KMS-11 (cell line): ENCODE measurements around the gene ACTR6.

Experiments used
- H2AFZ ChIP-seq: fragments of 200-600 bp; sonication (generic); 2 replicates; pipeline ENCODE4 v1.6.1; 2016; ENCODE audit warnings: antibody characterized with exemption, mixed run types, low read depth
- H3K27ac ChIP-seq: fragments of 200-600 bp; sonication (generic); 2 replicates; pipeline ENCODE4 v1.6.1; 2016; ENCODE audit warnings: mild to moderate bottlenecking, mixed run types
- H3K27me3 ChIP-seq: fragments of 200-600 bp; sonication (generic); 2 replicates; pipeline ENCODE4 v1.6.1; 2017; ENCODE audit warnings: mild to moderate bottlenecking, low read depth, mixed run types, moderate library complexity; ENCODE audit not compliant: insufficient read depth
- H3K36me3 ChIP-seq: fragments of 200-600 bp; sonication (generic); 2 replicates; pipeline ENCODE4 v1.6.1; 2017; ENCODE audit warnings: mild to moderate bottlenecking, mixed run types; ENCODE audit not compliant: insufficient read depth
- H3K4me1 ChIP-seq: fragments of 200-600 bp; sonication (generic); 2 replicates; pipeline ENCODE4 v1.6.1; 2016; ENCODE audit warnings: mild to moderate bottlenecking, low read depth, mixed run types; ENCODE audit not compliant: poor library complexity, severe bottlenecking
- H3K4me2 ChIP-seq: fragments of 200-600 bp; sonication (generic); 2 replicates; pipeline ENCODE4 v1.7.0; 2016; ENCODE audit warnings: mild to moderate bottlenecking, mixed run types
- H3K4me3 ChIP-seq: fragments of 200-600 bp; sonication (generic); IDR thresholded peaks from 2 replicates; pipeline ENCODE4 v1.6.1; 2017; ENCODE audit warnings: low read depth, low read length, mixed read lengths; ENCODE audit not compliant: insufficient read depth
- H3K79me2 ChIP-seq: fragments of 200-600 bp; sonication (generic); 2 replicates; pipeline ENCODE4 v1.6.1; 2016; ENCODE audit warnings: low read depth, mixed run types; ENCODE audit not compliant: insufficient read depth
- H3K9ac ChIP-seq: fragments of 200-600 bp; sonication (generic); 2 replicates; pipeline ENCODE4 v1.6.1; 2016; ENCODE audit warnings: mild to moderate bottlenecking, mixed run types
- H4K20me1 ChIP-seq: fragments of 200-600 bp; sonication (generic); 2 replicates; pipeline ENCODE4 v1.6.1; 2016; ENCODE audit warnings: mild to moderate bottlenecking, mixed run types; ENCODE audit not compliant: insufficient read depth
- TF ChIP-seq, protein P1 (sequence below): fragments of 200-600 bp; sonication (generic); conservative IDR thresholded peaks from 2 replicates; pipeline ENCODE4 v1.6.1; 2017; ENCODE audit warnings: low read depth, mild to moderate bottlenecking, antibody characterized with exemption, low read length, moderate library complexity, mixed read lengths

ACTR6 gene

DNA sequence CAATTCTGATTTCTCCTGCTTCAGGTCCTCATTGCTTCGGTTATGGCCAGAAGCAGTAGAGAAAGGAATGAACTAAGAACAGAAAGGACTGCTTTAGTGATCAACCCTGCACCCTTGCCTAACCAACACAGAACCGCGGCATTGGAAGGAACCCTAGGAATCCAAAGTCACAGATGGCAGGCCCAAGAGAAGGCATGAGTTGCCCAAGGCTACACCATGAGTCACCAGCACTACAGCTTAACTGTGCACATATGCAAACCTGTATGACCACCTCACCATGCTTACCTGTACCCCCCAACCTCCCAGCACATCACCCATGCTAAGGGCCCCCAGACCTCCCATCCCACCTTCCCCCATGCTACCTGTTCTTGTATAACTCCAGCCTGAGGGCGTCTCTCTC is 32.1 kb upstream of the ACTR6 start:
- H3K27ac ChIP-seq, result no peak overlapping the region
- no peaks in the 10 kb centered on the region for H3K36me3 ChIP-seq

DNA sequence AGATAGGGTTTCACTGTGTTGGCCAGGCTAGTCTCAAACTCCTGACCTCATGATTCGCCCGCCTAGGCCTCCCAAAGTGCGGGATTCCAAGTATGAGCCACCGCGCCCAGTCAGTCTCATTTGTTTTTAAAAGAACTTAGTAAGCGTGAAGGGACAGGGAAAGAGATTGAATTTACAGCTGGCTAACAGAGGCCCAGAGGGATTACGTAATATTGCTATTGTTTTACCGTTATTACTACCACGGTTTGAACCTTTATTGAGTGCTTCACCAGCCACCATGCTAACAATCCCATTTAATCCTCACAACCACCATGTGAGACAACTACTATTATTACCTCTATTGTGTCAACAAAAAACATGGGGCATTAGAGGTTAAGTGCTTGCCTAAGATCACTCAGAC is 31.3 kb upstream of the ACTR6 start:
- no peak overlapping the region for H2AFZ ChIP-seq
- TF ChIP-seq, protein P1, sequence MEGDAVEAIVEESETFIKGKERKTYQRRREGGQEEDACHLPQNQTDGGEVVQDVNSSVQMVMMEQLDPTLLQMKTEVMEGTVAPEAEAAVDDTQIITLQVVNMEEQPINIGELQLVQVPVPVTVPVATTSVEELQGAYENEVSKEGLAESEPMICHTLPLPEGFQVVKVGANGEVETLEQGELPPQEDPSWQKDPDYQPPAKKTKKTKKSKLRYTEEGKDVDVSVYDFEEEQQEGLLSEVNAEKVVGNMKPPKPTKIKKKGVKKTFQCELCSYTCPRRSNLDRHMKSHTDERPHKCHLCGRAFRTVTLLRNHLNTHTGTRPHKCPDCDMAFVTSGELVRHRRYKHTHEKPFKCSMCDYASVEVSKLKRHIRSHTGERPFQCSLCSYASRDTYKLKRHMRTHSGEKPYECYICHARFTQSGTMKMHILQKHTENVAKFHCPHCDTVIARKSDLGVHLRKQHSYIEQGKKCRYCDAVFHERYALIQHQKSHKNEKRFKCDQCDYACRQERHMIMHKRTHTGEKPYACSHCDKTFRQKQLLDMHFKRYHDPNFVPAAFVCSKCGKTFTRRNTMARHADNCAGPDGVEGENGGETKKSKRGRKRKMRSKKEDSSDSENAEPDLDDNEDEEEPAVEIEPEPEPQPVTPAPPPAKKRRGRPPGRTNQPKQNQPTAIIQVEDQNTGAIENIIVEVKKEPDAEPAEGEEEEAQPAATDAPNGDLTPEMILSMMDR, result no peak

More for the DNA sequence above, 32.1 kb upstream of the ACTR6 start:
- Histone ChIP-seq H3K4me3 (no peak overlapping the region), H3K9ac (no peak overlapping the region), H2AFZ (no peak overlapping the region), H4K20me1 (no peaks in the 10 kb centered on the region), H3K79me2 (no peaks in the 10 kb centered on the region), H3K4me2 (no peak overlapping the region), H3K4me1 (no peaks in the 10 kb centered on the region), H3K27me3 (no peaks in the 10 kb centered on the region)
- TF ChIP-seq, protein P1, result no peak

DNA sequence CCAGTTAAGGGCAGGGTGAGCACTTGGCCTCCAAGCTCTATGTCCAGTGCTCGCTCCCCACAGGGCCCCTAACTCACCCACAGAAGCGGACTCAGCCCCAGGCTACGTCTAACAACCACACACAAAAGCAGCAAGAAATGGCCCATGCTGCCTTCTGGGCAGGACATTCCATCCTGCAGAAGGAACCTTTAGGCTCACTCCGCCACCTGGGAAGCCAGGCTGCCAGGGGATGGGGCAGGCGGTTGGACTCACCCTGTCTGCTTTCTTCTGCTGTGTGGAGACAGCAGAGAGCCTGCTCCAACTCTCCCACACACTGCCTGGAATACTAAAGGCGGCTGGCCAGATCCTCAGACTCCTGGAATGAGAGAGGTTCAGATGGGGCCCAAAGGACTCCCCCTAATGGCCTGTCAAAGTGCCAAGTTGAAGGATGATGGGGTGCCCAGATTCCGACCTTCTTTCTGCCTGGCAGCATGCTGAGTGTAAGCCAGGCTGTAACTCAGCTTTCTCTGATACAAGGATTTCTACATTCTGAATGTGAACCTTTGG is 30.2 kb upstream of the ACTR6 start:
- TF ChIP-seq, protein P1, result no peak
- Histone ChIP-seq H3K27me3 (no peaks in the 10 kb centered on the region), H3K79me2 (no peaks in the 10 kb centered on the region), H2AFZ (no peak overlapping the region), H3K4me1 (no peaks in the 10 kb centered on the region), H4K20me1 (no peaks in the 10 kb centered on the region), H3K4me2 (no peak overlapping the region), H3K4me3 (no peak overlapping the region), H3K36me3 (no peaks in the 10 kb centered on the region), H3K27ac (no peak overlapping the region), H3K9ac (no peak overlapping the region)

More for the DNA sequence above, 31.3 kb upstream of the ACTR6 start:
- no peaks in the 10 kb centered on the region for H3K36me3 ChIP-seq
- no peak overlapping the region for H3K4me2 ChIP-seq
- H4K20me1 ChIP-seq, result no peaks in the 10 kb centered on the region
- no peak overlapping the region for H3K27ac ChIP-seq
- H3K4me3 ChIP-seq, result no peak overlapping the region
- no peaks in the 10 kb centered on the region for H3K4me1 ChIP-seq
- H3K27me3 ChIP-seq, result no peaks in the 10 kb centered on the region
- H3K9ac ChIP-seq, result no peak overlapping the region
- H3K79me2 ChIP-seq, result no peaks in the 10 kb centered on the region

DNA sequence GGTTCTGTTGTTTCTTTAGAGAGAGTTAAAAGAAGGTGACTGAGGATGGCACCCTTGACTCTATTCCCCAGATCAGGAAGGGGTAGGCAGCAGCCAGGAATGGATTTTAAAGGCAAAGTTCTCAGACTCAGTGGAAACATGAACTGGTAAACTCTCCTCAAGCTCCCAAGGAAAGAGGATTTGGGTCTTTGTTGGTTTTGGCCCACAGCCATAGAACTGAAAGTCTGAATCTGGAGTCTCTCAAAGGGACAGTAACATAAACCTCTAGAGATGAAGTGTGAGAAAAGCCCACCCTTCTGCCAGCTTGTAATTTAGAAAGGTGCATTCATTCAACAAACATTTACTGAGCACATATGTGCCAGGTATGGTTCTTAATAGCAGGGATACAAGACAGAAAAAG is 29.4 kb upstream of the ACTR6 start:
- Histone ChIP-seq H3K9ac (no peak overlapping the region), H3K27ac (no peak overlapping the region), H3K4me1 (no peaks in the 10 kb centered on the region), H3K79me2 (no peaks in the 10 kb centered on the region), H2AFZ (no peak overlapping the region), H3K4me2 (no peak overlapping the region), H3K4me3 (no peak overlapping the region), H4K20me1 (no peaks in the 10 kb centered on the region), H3K36me3 (no peaks in the 10 kb centered on the region), H3K27me3 (no peaks in the 10 kb centered on the region)
- TF ChIP-seq, protein P1, result no peak
